GM19467 (cell line): ENCODE data around the gene FNDC3B.
"Not testable (repeated sequence)": the region's sequence is repeated elsewhere in the genome, so short reads cannot be mapped to it uniquely, and the experiment has no call there.

Experiments
- ATAC-seq: cut with Tn5 transposase; IDR thresholded peaks from one replicate; pipeline ENCODE4 v1.9.1; 2021; ENCODE audit warnings: mild to moderate bottlenecking, moderate library complexity; ENCODE audit not compliant: unreplicated experiment

Gene FNDC3B

DNA sequence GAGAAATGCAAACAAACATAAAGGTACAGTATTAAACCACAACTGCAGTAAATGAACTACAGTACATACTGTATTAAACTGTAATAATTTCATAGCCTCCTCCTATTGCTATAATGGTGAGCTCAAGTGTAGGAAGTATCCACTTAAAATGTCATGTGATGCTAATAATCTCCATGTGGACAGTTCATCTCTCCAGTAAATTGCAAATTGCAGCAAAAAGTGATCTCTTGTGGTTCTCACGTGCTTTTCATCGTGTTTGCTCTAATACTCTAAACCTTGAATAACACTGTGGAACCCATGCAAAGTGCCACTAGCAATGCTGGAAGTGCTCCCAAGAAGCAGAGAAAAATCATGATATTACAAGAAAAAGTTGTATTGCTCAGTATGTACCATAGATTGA is 9.2 kb upstream of the FNDC3B start:
- no peak for ATAC-seq

DNA sequence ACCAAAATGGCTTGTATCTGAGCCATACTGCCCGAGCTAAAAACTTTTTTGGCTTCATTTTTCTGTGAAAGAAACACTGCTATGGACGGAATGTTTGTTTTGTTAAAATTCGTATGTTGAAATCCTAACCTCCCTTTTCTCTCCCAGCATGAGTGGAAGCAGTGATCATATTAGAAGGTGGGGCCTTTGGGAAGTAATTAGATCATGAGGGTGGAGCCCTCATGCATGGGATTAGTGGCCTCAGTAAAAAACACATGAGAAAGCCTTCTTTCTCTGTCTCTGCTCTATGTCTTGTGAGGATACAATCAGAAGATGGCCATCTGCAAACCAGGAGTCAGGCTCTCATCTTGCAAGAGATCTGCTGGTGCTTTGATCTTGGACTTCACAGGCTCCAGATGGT is 7.4 kb upstream of the FNDC3B start:
- ATAC-seq: no peak

DNA sequence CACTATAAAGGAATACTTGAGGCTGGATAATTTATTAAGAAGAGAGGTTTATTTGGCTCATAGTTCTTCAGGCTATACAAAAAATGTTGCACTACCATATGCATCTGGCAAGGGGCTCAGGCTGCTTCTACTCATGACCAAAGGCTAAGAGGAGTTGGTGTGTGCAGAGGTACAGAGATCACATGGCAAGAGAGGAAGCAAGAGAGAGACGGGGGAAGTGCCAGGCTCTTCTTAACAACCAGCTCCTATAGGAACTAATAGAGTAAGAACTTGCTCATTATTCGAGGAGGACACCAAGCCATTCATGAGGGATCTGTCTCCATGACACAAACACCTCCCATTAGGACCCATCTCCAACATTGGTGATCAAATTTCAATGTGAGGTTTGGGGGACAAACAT is 6.0 kb upstream of the FNDC3B start:
- ATAC-seq: no peak

DNA sequence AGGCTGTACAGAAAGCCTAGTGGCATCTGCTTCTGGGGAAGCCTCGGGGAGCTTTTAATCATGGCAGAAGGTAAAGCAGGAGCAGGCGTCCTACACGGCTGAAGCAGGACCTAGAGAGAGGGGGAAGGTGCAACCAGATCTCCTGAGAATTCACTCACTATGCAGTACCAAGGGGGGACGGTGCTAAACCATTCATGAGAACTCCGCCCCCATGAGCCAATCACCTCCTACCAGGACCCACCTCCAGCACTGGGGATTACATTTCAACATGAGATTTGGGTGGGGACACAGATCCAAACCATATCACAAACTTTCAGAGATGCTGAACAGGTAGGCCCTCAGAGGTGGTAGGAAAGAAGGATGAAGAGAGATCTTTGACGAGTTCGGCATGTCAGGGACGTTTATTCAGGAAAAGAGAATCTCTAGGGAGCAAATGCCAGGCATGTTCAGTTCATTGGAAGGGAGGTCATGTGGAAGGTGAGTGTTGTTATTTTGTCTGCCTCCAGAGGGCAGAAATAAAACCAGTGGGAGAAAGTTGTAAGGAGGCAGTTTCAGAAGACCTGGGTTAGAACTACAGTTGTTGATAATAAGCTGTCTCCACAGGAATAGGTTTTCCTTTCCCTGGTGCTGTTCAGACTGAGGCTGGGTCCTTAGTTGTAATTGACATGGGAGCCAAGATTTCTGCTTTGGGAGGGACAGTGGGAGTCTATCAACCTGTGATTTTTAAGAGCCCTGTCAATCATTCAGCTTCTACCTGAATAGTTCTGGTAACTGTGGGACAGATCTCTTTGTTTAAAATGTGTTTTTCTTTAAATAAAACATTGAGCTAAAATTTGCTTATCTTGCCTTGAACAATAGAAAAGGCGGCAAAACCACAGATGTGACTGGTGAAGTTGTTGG is 4.3 kb upstream of the FNDC3B start:
- no peak for ATAC-seq

DNA sequence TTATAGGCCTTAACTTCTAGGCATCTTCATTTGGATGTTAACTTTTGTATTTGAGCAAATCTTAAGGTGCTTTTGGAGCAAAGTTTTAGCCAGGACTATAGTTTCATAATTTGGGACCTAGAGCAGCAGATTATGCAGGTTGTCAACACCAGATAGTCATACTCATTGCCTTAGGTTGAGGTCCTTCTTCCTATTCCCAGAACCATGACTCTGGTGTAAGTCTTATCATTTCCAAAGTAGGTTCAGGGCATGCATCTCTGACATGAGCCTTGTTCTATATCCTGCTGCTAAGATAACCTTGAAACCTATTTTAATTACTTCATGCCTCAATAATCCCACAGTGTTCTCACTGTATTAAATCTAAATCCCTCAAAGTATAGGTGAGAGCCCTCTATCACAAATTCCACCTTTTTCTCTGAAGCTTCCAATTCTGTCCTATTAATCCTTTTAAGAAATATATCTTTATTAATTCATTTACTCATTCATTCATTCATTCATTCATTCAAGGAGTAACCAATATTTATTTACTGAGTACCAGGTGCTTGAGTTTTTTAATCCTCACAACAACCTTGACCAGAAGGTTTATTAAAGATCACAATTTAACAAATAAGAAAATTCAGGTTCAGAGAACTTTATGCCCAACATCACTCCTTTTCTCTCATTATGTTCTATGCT is 2.7 kb upstream of the FNDC3B start:
- ATAC-seq: no peak

DNA sequence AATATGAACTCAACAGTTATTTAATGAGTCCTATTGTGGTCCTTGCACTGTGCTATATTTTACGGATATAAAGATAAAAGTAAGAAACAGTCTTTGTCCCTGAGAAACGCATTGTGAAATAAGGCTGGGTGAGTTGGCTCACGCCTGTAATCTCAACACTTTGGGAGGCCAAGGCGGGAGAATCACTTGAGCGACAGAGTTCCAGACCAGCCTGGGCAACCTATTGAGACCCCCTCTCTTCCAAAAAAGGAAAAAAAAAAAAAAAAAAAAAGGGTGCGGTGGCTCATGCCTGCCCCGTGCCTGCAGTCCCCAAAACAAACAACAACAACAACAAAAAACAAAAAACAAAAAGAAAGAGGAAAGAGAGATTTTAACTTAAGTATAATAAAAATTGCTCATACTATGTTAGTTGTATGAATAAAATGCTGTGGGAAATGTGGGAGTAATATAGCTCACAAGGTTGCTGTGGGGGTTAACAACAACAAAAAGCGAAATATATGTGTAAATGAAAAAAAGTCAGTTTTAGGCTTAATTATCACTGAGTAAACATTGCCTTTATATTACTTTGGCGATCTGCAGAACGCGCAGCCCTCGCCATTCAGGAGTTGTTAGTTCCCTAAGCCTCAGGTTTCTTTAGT is 461 bp upstream of the FNDC3B start:
- ATAC-seq: no peak

DNA sequence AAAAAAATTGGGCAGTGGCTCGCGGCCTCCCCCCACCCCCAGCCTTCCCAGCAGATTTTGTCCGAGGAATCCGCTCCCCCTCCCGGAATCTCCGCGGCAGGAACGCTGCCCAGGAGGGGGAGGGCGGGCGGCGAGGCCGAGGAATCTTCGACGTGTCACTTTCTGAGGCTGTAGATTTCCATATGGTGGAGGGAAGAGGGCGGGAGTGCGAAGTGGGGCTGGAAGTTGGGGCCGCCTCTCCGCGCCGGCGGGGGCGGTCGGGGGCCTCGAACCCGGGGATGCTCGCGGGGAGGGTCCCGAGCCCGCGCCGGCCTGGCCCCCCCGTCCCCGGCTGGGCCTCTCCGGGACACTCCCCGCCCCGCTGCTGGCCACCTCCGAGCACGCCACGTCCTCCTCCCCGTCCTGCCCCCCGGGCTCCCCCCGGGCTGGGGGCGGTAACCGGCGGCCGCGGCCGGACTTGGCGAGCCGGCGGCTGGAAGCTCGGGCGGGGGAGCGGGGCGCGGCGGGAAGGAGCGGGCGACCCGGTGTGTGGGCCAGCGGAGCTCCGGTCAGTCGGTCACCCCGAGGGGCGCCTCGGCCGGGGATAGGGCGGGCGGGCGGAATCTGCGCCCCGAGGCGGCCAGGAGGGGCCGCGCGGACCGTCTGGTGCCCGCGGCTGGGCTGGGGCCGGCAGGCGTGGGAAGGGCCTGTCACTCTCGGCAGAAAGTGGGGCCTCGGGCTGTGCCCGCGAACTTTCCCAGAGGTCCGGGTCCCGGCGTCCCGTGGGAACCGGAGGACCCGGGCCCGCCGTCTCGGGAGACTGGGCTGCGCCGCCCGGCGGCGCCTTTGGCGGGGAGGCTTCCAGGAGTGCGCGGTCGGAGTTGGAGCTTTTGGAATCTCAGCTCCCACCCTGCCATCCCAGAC is 951 bp downstream of the FNDC3B start:
- no peak for ATAC-seq

DNA sequence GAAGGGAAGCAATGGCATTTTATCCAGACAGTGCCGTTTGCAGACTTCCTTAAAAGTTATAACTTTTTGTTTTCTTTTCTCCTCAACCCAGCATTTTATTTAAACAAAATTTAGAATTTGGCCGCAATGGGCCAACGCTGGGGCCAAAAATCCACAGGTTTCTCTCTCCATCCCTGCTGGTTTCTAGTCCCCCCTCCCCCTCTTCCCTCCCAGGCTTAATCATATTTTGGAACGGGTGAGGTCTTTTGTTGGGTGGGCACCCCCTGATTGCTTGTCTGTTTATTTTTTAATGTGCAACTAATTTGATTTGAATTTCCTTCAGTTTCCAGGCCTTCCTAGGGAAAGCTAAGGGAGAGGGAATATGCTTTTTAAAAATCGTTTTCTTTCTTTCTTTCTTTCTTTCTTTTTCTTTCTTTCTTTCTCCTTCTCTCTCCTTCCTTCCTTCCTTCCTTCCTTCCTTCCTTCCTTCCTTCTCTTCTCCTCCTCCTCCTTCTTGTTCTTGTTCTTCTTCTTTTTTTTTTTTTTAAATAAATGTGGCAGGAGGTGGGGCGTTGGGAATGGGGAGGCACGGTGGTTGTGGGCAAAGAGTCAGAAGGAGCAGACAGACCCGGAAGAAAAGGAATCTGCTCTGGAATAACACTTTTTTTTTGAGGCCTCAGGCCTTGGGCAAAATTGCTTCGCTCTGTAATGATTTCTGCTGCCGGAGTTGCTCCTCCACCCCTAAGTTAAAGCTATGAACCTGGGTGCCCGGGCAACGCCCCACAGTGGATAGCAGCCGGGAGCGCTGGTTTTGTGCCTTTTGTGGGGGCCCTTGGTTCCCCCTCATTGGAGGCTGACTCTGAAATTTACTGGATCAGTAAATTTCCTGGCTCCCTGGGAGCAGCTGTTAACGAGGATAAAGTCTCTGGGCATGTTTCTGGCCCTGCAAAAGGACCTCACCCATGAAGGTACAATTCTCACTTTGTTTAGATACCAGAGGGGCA is 1.9 kb downstream of the FNDC3B start:
- no peak for ATAC-seq

DNA sequence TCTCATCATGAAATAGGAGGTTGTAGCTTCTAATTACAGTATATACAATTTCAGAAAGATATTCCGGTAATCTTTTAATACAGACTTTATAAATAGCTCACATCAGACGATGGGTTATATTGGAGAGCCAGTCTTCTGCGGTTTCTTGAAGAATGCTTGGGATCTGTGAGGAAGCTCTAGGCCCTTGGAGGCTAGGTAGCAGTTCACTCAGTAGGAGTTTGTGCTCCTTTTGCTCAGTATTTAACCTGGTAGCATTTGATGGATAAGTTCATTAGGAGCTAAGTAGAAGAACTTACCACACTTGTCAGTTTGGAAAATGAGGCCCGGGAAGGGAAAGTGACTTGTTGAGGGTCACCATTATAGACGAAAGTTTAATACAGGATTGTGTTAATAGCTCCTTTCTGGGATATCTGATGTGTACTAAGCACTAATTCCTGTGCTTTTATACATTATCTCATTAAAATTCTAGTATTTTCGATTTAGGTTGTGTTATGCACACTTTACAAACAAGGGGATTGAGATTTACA is 2.8 kb downstream of the FNDC3B start:
- ATAC-seq: no peak

DNA sequence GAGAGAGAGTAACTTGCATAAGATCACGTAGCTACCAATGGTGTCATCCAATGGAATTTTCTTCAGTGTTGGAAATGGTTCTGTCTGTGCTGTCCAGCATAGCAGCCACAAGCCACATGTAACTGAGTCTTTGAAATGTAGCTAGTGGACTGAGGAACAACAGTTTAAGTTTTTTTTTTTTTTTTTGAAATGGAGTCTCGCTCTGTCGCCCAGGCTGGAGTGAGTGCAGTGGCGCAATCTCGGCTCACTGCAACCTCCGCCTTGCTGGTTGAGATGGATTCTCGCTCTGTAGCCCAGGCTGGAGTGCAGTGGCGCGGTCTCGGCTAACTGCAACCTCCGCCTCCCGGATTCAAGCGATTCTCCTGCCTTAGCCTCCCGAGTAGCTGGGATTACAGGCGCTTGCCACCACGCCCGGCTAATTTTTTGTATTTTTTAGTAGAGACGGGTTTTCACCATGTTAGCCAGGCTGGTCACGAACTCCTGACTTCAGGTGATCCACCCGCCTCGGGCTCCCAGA is 3.3 kb downstream of the FNDC3B start:
- not testable (repeated sequence) for ATAC-seq

DNA sequence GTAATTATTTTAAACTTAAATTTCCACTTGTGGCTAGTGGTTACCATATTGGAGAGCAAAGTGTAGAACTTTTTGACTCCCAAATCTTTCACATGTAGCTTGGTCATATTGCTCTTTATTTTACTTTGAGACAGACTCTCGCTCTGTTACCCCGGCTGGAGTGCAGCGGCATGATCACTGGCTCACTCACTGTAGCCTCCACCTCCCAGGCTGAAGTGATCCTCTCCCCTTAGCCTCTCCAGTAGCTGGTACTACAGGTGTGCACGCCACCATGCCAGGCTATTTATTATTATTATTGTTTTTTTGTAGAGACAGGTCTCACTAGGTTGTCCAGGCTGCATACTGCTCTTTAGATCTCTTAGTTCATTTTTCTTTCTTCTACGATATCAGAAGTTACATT is 3.9 kb downstream of the FNDC3B start:
- no peak for ATAC-seq

DNA sequence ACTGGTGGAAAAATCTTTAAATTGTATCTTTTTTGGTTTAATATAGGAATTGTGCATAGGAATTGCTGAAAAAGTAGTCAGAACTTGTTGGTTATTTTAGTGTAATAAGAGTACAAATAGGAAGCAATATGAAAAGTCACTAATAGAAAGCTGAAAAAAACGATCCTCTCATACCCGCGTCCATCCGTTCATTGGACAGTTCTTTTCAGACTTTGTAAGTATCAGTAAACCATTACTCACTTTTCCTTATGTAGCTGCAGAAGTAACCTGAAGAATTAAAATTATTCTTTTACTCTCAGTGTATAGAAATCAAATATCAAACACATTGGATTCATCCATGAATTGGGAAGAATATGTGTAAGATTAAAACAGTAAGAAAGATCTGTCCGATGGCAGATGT is 4.4 kb downstream of the FNDC3B start:
- ATAC-seq: no peak

DNA sequence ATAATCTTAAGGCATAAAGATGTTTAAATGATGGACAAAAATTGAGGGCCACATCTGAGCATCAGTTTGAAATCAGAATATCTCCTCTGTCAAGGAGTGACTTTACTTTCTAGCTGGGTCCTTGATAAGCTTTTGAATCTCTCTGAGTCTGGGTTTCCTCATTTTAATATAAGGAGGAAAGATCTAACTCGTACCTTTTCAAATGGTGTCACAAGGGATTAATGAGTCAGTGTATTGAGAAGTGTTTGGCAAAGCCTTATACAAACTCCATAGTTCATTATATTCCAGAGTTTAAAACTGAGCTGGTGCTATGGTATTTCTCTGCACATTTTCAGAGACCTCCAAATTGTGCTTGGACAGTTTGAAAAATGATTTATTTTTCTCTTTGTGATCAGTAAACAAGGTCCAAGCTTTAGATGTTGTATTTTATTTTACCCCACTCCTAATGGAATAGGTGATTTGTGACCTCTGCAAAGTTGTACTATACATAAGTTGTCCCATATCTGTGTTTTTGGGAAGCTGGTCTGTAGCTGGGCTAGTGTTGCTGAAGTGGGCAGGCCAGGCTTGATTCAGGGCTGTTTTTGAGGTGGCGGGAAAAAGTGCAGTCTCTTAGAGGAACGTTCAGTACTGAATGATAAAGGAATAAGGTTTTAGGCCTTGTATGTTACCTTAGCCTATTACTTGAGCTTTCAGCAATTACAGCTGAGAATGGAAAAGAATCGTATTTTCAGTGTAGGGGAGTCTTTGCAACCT is 5.6 kb downstream of the FNDC3B start:
- no peak for ATAC-seq

DNA sequence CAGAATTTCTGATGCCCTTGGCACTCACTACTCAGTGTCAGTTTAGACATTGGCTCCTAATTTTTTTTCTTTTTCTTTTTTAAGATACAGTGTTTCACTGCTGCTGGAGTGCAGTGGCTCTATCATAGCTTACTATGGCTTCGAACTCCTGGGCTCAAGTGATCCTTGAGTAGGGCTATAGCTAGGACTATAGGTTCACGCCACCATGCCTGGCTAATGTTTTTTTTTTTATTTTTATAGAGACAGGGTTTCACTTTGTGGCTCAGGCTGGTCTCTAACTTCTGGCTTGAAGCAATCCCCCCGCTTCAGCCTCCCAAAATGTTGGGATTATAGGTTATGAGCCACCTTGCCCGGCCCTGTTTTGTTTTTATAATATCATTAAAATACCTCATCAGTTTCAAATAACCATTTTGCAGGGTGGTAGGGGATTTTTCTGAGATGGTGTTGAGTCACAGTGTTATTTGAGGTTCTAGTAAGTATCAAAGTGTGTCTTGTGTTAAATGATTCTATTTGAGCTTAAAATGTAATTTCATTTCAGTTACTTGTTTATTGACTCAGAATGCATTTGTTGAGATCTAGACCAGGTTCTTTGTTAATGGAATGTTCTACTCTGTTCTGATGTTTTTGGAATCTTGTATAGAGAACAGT is 7.0 kb downstream of the FNDC3B start:
- ATAC-seq: no peak

DNA sequence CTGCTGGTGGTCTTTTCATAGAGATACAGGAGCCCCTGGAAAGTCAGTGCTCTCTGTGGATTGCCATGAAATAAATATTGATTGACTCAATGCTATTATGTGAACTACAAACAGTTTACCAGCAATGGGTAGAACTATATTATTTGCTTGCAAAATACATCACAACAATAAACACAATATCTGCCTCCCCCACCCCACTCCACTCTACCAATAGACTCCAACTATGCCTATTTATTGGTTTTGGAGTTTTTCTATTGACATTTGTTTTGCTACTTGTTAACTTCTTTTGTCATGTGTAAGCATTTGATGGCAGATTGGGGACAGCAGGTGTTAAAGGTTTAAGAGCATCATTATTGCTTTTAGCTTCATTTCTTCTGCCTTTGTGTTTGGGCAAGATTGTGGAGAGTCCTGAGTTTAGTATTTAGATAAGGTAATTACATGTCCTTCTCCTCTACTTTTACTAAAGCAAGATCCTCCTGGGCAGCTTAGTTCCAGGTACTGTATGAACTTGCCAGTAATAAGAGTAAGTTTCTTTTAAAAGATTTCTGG is 8.3 kb downstream of the FNDC3B start:
- no peak for ATAC-seq

DNA sequence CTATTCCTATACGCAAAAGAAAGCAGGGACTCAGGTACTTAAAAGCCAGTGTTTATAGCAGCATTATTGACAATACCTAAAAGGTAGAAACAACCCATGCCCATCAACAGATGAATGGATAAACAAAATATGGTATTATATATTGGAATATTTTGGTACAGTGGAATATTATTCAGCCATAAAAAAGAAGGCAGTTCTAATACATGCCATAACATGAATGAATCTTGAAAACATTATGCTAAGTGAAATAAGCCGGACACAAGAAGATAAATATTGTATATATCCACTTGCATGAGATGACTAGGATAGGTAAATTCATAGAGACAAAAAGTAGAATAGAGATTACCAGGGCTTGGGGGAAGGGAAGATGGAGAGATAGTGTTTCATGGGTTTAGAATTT is 9.2 kb downstream of the FNDC3B start:
- no peak for ATAC-seq

DNA sequence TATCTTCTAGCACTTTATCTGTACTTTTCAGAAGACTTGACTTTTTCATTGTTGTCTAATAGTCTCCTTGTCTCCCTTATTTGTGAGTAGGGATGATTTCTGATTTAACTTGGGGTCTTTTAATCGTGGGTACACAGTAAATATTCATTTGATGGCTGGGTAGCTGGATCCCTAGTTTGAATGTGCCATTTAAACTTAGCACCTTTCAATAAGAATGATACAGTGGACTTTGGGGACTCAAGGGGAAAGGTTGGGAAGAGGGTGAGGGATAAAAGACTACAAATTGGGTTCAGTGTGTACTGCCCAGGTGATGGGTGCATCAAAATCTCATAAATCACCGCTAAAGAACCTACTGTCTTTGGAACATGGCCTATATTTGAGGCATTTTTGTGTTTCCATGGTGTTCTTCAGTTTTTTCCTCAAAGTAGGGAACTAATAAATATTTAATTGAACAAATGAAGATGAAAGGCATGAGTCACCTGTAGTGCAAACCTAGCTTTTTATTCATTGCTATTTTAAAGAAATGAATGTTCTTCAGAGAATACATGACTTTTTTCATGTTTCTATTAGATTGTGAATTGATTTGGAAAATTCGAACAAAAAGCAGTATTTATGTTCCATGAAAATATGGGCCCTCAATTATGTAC is 12.1 kb downstream of the FNDC3B start:
- ATAC-seq: no peak
